Subcutaneous abdominal adipose tissue (tissue), 5 donors: ENCODE measurements around the gene STK11IP.

Source experiments
- H3K27ac ChIP-seq: one replicate; pipeline ENCODE4 v1.7.0; 2013; ENCODE audit warnings: low read depth, mild to moderate bottlenecking, inconsistent platforms, low read length, moderate library complexity
- H3K27me3 ChIP-seq, 5 donors: one replicate each; pipeline ENCODE4 v1.7.0; 2013; ENCODE audit warnings: low read length in 5 of 5, inconsistent platforms in 1 of 5; ENCODE audit not compliant: control insufficient read depth in 5 of 5, insufficient read depth in 4 of 5
- H3K36me3 ChIP-seq, 5 donors: one replicate each; pipeline ENCODE4 v1.7.0; 2013; ENCODE audit warnings: low read length in 5 of 5; ENCODE audit not compliant: control insufficient read depth in 5 of 5, insufficient read depth in 5 of 5
- H3K4me1 ChIP-seq, 5 donors: one replicate each; pipeline ENCODE4 v1.7.0; 2013; ENCODE audit warnings: low read length in 5 of 5, mild to moderate bottlenecking in 3 of 5, moderate library complexity in 1 of 5; ENCODE audit not compliant: control insufficient read depth in 5 of 5, insufficient read depth in 5 of 5
- H3K4me3 ChIP-seq, 5 donors: one replicate each; pipeline ENCODE4 v1.7.0; 2013; ENCODE audit warnings: low read length in 5 of 5, low read depth in 1 of 5
- H3K9ac ChIP-seq, 5 donors: one replicate each; pipeline ENCODE4 v1.7.0; 2013; ENCODE audit warnings: low read length in 5 of 5, mild to moderate bottlenecking in 4 of 5, moderate library complexity in 3 of 5
- H3K9me3 ChIP-seq, 5 donors: one replicate each; pipeline ENCODE4 v1.7.0; 2013; ENCODE audit warnings: low read length in 5 of 5; ENCODE audit not compliant: control insufficient read depth in 5 of 5
- donor health status: healthy.
- donor health status: healthy.
- donor health status: healthy.
- donor health status: healthy.
- donor health status: healthy.

Gene STK11IP

GRCh38 chr2:219642069-219642454 lies 44.4 kb downstream of the STK11IP start:
- Histone ChIP-seq H3K4me3 (no peak overlapping the region), H3K36me3 (no peaks in the 10 kb centered on the region), H3K27ac (no peak overlapping the region), H3K9ac (no peak overlapping the region), H3K4me1 (peaks cover 3 to 12% (median 6%) of the 10 kb centered on the region in 5 donors), H3K27me3 (peaks cover 3 to 15% (median 12%) of the 10 kb centered on the region in 5 donors), H3K9me3 (no peaks in the 10 kb centered on the region)

DNA sequence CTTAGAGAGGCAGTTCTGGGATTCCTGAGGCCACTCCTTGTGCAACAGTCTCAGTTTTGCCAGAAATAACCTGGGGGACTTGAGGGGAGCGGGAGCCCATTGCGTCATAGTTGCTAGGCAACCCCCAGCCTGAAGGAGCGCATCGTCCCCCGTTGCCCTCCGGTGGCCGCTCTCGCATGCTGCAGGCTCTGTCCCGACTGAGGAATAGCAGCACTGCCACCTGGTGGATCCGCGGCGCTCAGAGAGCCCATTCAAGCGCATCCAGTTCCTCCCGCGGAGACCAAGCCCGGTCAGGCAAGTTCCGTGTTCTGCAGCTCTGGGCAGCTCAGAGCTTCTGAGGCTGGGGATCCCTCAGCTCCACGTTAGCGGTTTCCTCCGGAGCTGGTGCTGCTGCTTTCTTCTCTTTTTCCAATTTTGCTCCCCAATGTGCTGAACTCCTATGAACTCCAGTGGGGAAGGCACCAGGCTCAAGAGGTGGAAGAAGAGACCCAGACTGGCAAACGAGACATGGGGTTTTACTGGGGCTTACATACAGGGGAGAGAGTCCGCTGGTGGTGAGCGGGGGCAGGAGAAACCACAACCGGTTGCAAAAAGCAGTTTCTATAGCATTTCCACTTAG lies 44.9 kb downstream of the STK11IP start:
- Histone ChIP-seq H3K27ac (no peak overlapping the region), H3K4me1 (peaks cover 3 to 12% (median 6%) of the 10 kb centered on the region in 5 donors), H3K4me3 (no peak overlapping the region), H3K36me3 (no peaks in the 10 kb centered on the region), H3K9ac (no peak overlapping the region), H3K9me3 (no peaks in the 10 kb centered on the region), H3K27me3 (peaks cover 3 to 13% (median 10%) of the 10 kb centered on the region in 5 donors)

DNA sequence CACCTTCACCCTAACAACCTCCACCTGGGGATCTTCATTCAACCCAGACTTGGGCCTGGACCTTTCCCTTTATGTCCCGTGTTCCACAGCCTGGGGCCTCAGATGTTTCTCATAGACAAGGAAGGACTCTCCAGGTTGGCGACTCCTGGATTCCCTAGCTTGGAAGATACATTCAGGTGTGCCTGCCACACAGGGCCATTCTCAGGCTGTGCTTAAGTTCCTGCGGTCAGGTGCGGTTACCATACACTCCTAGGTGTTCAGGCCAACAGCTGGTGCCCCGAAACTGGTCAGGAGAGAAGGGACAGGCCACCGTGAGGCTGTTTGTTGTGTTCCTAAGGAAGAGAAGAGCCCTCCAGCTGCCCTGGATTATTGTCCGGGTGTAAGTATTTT lies 45.4 kb downstream of the STK11IP start:
- Histone ChIP-seq H3K27me3 (peaks cover 3 to 13% (median 10%) of the 10 kb centered on the region in 5 donors), H3K4me3 (no peak overlapping the region), H3K9ac (no peak overlapping the region)

DNA sequence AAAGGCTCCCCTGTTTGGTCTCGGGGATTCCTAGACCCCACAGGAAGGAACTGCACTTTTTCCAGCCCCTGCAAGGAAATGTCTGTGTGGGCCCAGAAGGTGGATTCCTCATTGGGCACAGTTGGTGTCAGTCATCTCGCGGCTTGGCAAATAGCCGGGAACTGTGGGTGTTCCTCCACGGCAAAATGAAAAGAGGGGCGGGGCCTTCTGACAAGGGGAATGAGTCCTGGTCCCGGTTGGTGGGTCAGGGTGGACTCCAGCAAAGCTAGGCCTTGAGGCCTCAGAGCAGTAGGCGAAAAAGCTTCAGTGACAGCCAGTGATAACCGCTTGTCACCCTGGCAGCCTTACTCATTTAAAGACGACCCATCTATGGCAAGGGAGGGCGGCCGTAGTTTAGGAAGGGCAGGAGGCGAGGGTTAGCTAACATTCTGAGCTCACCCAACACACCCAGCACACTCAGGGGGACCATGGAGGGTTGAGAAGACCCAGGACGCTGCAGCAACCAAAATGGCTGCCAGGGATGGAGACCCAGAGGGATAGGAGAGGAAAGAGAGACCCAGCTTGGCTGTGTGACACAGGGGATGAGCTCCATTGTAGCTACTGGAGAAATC lies 46.2 kb downstream of the STK11IP start:
- Histone ChIP-seq H3K9ac (no peak overlapping the region), H3K4me1 (peaks cover 2 to 12% (median 4%) of the 10 kb centered on the region in 5 donors)

More for the DNA sequence above, 45.4 kb downstream of the STK11IP start:
- Histone ChIP-seq H3K9me3 (no peaks in the 10 kb centered on the region), H3K36me3 (no peaks in the 10 kb centered on the region), H3K4me1 (peaks cover 3 to 12% (median 6%) of the 10 kb centered on the region in 5 donors), H3K27ac (no peak overlapping the region)

GRCh38 chr2:219644801-219645480 lies 47.3 kb downstream of the STK11IP start:
- Histone ChIP-seq H3K4me3 (no peak overlapping the region), H3K9ac (no peak overlapping the region), H3K9me3 (no peaks in the 10 kb centered on the region), H3K36me3 (no peaks in the 10 kb centered on the region), H3K27ac (no peak overlapping the region), H3K4me1 (peaks cover 0 to 12% (median 4%) of the 10 kb centered on the region in 5 donors), H3K27me3 (peaks cover 3 to 20% (median 10%) of the 10 kb centered on the region in 5 donors)

More for the DNA sequence above, 46.2 kb downstream of the STK11IP start:
- Histone ChIP-seq H3K9me3 (no peaks in the 10 kb centered on the region), H3K36me3 (no peaks in the 10 kb centered on the region), H3K27ac (no peak overlapping the region), H3K4me3 (no peak overlapping the region), H3K27me3 (peaks cover 3 to 17% (median 10%) of the 10 kb centered on the region in 5 donors)

- peaks cover 11 to 26% (median 14%) of the 10 kb centered on the region in 5 donors for H3K27me3 ChIP-seq
- no peak overlapping the region for H3K4me3 ChIP-seq
- no peak overlapping the region for H3K9ac ChIP-seq
- peaks cover 0 to 12% (median 4%) of the 10 kb centered on the region in 5 donors for H3K4me1 ChIP-seq
- no peak overlapping the region for H3K27ac ChIP-seq
- no peaks in the 10 kb centered on the region for H3K36me3 ChIP-seq
- H3K9me3 ChIP-seq = no peaks in the 10 kb centered on the region
Measured at GRCh38 chr2:219645631-219646527, 48.2 kb downstream of the STK11IP start.

GRCh38 chr2:219648176-219648575 lies 50.5 kb downstream of the STK11IP start:
- no peak overlapping the region for H3K4me3 ChIP-seq
- no peaks in the 10 kb centered on the region for H3K36me3 ChIP-seq
- no peak overlapping the region for H3K27ac ChIP-seq
- H3K4me1 ChIP-seq = peaks cover 0 to 8% (median 0%) of the 10 kb centered on the region in 5 donors
- peaks cover 12 to 29% (median 15%) of the 10 kb centered on the region in 5 donors for H3K27me3 ChIP-seq
- no peaks in the 10 kb centered on the region for H3K9me3 ChIP-seq
- H3K9ac ChIP-seq = no peak overlapping the region

DNA sequence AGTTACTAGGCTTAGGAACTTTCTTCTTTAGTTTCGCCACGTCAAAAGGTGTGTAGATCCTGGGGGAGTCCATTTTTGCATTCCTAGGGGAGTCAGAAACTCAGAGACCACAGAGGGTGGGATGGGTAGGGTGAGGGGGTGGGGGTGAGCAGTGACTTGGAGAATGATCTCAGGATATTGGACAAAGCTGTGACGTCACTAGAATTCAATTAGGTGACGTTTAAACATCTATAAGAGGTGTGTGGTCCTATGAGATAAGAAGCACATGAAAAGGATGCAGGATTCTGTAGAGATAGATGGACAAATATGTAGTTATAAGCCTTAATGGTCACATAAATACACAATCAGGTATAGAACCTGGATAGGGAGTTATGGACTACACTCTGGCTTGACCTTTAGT lies 51.3 kb downstream of the STK11IP start:
- Histone ChIP-seq H3K36me3 (no peaks in the 10 kb centered on the region), H3K9ac (no peak overlapping the region)

DNA sequence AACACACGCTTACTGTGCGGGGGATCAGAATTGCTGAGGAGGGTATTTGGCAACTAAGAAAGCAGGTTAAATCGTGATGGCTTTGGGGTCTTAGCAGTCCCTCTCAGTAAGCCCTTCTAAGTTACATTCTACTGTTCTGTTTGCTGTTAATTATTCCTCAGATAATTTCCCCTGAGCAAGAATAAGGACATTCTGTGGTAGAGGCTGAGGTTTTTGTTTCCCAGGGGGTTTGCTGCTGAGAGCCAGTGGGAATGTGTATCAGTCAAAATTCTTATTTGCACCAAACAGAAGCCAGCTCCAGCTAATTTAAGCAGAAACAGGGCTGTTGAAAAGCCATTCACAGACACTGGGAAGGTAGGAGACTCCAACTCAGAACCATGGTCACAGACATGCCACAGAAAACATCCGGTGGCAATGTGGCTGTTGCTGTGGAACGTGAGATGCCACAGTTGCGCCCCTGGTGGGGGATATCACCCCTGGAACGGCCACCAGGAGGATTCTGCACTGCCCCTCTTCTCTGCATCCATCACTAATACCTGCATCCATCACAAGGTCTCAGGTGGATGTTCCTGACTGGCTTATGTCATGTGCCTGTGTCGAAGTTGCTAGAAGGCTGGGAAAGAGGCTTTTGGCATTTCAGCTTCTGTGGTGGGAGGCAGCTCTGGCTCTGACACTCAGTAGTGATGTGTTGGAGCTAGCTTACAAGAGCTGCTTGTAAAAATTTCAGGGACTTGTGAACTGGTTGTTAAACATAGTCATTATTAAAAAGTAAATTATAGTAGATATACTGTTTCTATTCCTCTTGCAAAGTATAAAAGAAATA lies 53.0 kb downstream of the STK11IP start:
- H3K9ac ChIP-seq = no peak overlapping the region
- H3K4me1 ChIP-seq = no peaks in the 10 kb centered on the region
- no peaks in the 10 kb centered on the region for H3K36me3 ChIP-seq
- no peaks in the 10 kb centered on the region for H3K9me3 ChIP-seq
- H3K4me3 ChIP-seq = no peak overlapping the region
- no peak overlapping the region for H3K27ac ChIP-seq
- peaks cover 10 to 20% (median 13%) of the 10 kb centered on the region in 5 donors for H3K27me3 ChIP-seq

More for the DNA sequence above, 51.3 kb downstream of the STK11IP start:
- Histone ChIP-seq H3K27ac (no peak overlapping the region), H3K9me3 (no peaks in the 10 kb centered on the region), H3K27me3 (peaks cover 10 to 28% (median 15%) of the 10 kb centered on the region in 5 donors), H3K4me1 (peaks cover 0 to 8% (median 0%) of the 10 kb centered on the region in 5 donors), H3K4me3 (no peak overlapping the region)
